ENCODE measurements around the gene DCST2. TPM values are rescaled to one million over a fixed set of nuclear protein-coding genes. Genes with fewer than 3 reads are reported as not detected.
A peak's percentile ranks its signal among the peaks of the same experiment; 100 is the strongest.

DCST2 gene
- total and polyA plus RNA-seq, 9 of the 15 experiments (the other 6 are each of a cell fraction or from before 2014, with no cell fraction given), result 0.09 to 0.49 (median 0.11) TPM; not detected in 3

DNA sequence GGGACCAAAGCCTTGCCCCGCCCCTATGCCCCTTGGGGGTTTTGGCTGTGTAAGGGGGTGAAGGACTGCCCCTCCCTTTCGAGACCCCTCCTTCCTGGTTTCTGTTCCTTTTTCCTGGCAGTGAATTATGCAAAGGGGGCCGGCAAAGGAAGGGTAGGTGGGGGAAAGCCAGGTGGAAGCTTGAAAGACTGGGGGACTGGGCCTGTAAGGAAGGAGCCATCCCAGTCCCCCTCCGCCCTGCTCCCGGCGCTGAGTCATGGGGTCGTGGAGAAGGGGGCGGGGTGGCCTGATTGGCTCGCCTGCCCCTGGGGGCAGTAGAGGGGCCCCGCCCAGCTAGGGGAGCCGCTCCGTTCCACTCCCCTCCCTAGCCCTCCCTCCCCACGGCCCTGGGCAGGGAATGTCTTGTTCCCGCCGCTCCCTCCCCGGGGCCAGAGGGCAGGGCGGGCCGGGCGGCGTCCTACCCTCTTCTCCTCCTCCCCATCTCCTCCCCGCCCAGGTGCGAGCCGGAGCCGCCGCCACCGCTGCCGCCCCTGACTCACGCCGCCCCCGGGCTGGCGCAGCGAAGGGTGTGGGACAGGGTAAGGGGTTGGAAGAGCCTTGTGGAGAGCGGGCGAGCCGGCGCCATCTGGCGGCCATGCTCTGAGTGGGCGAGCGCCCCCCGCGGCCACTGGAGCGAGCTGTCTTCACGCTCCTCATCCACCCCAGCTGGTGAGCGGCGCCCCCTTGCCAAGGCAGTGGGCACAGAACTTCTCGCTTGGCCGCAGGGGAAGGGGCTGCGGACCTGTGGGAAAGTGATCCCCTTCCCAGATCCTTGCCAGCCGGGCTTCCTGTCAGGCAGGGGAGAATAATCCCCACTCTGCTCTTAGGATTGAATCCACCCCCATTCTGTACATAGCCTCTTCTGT lies 16.3 kb downstream of the DCST2 start (continued):
- TF ChIP-seq, protein P1, sequence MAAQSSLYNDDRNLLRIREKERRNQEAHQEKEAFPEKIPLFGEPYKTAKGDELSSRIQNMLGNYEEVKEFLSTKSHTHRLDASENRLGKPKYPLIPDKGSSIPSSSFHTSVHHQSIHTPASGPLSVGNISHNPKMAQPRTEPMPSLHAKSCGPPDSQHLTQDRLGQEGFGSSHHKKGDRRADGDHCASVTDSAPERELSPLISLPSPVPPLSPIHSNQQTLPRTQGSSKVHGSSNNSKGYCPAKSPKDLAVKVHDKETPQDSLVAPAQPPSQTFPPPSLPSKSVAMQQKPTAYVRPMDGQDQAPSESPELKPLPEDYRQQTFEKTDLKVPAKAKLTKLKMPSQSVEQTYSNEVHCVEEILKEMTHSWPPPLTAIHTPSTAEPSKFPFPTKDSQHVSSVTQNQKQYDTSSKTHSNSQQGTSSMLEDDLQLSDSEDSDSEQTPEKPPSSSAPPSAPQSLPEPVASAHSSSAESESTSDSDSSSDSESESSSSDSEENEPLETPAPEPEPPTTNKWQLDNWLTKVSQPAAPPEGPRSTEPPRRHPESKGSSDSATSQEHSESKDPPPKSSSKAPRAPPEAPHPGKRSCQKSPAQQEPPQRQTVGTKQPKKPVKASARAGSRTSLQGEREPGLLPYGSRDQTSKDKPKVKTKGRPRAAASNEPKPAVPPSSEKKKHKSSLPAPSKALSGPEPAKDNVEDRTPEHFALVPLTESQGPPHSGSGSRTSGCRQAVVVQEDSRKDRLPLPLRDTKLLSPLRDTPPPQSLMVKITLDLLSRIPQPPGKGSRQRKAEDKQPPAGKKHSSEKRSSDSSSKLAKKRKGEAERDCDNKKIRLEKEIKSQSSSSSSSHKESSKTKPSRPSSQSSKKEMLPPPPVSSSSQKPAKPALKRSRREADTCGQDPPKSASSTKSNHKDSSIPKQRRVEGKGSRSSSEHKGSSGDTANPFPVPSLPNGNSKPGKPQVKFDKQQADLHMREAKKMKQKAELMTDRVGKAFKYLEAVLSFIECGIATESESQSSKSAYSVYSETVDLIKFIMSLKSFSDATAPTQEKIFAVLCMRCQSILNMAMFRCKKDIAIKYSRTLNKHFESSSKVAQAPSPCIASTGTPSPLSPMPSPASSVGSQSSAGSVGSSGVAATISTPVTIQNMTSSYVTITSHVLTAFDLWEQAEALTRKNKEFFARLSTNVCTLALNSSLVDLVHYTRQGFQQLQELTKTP (IDR thresholded peaks at IDR 0.05; ENCODE audit: low read depth in 1 of 2, partially characterized antibody in 2 of 2), result peak in 1 of 2 experiments; percentile 11
- 0 out of 2 replicates have a peak, but pooled peaks have one; percentile 31 for TF ChIP-seq HLTF (IDR thresholded peaks at IDR 0.05)
- TF ChIP-seq BCOR (IDR thresholded peaks at IDR 0.05), result peak; percentile 45; the same call in 1 of the 2 replicates
- no peak; the same call in 1 of the 2 replicates for TF ChIP-seq KLF13 (tag; IDR thresholded peaks at IDR 0.05; ENCODE audit: borderline replicate concordance, low read depth)
- TF ChIP-seq YBX1 (IDR thresholded peaks at IDR 0.05), result no peak
- no peak for TF ChIP-seq KLF6 (CRISPR knock-in tag; IDR thresholded peaks at IDR 0.05; ENCODE audit: borderline replicate concordance)
- peak; percentile 28; the same call in 1 of the 2 replicates for TF ChIP-seq MITF (IDR thresholded peaks at IDR 0.05)
- TF ChIP-seq RUNX1 (IDR thresholded peaks at IDR 0.05; ENCODE audit: low read depth), result no peak

Measured in K562 (cell line).